PC-9 (cell line): ENCODE data around the gene LILRB4.

Experiments
- EZH2 ChIP-seq: fragments of 200-600 bp; sonication (generic); IDR thresholded peaks from 2 replicates; pipeline ENCODE4 v1.8.0; 2017; ENCODE audit warnings: antibody characterized with exemption, low read depth
- TF ChIP-seq, protein P1 (sequence below): fragments of 200-600 bp; sonication (generic); conservative IDR thresholded peaks from 2 replicates; pipeline ENCODE4 v1.6.1; 2017; ENCODE audit warnings: mixed run types, antibody characterized with exemption, mild to moderate bottlenecking, moderate library complexity

DNA sequence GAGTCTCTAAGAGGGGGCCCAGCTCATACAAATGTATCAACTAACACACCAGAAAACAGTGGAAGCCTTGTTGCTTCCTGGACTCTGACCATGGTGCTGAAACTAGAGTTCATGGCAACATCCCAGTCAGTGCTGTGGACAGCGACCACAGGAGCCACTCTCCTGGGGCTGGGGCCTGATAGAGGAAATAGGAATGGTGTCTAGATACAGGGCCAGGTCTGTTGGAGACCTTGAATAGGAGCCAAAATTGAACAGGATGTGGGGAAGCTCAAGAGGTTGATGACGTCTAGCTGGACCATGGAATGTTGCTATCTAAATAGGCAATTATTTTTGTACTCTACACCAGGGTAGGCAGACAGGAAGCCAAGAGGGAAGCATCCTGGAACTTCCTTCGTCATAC lies 21.7 kb downstream of the LILRB4 start:
- no peak for TF ChIP-seq EZH2
- TF ChIP-seq, protein P1, sequence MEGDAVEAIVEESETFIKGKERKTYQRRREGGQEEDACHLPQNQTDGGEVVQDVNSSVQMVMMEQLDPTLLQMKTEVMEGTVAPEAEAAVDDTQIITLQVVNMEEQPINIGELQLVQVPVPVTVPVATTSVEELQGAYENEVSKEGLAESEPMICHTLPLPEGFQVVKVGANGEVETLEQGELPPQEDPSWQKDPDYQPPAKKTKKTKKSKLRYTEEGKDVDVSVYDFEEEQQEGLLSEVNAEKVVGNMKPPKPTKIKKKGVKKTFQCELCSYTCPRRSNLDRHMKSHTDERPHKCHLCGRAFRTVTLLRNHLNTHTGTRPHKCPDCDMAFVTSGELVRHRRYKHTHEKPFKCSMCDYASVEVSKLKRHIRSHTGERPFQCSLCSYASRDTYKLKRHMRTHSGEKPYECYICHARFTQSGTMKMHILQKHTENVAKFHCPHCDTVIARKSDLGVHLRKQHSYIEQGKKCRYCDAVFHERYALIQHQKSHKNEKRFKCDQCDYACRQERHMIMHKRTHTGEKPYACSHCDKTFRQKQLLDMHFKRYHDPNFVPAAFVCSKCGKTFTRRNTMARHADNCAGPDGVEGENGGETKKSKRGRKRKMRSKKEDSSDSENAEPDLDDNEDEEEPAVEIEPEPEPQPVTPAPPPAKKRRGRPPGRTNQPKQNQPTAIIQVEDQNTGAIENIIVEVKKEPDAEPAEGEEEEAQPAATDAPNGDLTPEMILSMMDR = no peak
